Stimulated activated CD4-positive, alpha-beta T cell treated with anti-CD3 and anti-CD28 coated beads, TNF-alpha, amount 100 ng/mL, for 4 hours (primary cell): ENCODE results near the gene CCDC27.

Experiments
- DNase-seq, 3 experiments: peaks; one replicate each; pipeline ENCODE4 v3.0.0-alpha.2; 2020; ENCODE audit warnings: low read depth in 3 of 3

Gene CCDC27

DNA sequence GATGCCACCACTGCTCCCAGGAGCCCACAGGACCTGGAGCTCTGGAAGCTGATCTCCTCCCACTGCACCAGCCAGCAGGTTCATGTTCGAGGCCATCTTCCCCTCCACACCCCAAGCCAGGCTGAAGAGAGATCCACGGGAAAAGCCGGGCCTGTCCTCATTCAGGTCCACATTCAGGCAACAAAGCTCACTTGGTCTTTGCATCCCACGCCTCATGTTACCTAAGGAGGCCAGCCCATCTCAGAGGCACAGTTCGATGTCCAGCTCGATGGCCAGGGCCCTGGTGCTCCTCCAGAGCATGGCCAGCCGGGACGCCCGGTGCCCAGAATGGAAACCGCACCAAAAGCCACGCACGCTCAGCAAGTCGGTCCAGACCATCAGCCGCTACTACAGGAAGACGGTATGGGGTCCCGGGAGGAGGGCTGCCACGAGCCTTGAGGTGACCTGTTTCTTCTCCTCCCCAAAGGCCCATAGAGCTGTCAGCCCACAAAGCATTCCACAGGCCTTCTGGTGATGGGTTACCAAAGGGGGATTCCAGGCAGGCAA is at the start of gene CCDC27:
CCDC27 (plus strand) TSS at position 51 of the 546 bp plus-strand sequence; CDS start at position 83, 32 bp downstream.
- DNase-seq, result no peak

DNA sequence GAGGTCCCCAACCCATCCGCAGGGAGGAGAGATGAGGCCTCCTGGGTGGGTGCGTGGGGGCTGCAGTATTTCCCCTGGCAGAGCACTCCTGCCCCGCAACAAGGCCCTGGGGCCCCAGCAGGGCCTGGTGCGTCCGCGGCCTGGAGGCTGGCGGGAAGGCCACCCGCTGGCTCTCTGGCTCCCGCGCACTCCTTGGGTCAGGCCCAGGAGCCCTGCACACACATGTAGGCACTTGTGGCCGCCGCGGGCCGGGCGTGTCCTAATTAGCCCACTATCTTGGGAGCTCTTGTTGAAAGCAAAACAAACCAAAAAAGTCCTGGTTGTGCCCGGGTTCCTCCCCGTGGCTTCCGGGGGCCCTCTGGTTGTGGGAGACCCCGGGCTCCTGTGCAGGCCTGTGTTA is 49.7 kb upstream of the CCDC27 start:
- no peak for DNase-seq

DNA sequence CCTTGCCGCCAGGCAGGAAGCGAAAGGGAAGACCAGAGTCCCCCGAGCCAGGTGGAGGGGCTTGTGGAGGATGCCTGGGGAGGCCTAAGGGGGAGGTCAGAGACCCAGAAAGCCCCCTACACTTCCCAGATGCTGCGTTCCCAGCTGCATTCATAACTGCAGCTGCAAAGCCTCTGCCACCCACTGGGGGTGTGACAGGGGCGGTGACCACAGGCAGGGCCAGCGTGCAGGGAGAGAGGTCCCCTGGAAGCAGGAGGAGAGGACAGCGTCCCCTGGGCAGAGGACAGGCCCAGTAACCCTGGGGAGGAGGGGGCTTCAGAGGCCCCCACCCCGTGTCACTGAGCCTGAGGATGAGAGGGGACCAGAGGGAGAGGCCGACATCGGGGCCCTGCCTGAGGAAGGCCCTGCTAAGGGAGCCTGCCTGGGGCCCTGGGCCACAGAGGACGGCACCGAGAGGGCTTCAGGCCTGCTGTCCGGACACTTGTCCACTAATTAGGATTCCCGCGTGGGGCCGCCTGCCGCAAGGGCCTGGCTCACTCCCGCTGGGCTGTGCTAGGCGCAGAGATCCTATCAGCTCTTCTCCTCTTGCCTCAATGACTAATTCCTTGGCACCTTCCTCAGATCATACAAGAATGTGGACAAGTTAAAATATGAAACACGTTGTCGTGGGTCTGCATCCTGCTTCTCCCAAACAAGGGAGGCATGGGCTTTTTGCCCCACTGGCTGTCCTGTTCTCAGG is 49.1 kb upstream of the CCDC27 start:
- DNase-seq, result no peak

DNA sequence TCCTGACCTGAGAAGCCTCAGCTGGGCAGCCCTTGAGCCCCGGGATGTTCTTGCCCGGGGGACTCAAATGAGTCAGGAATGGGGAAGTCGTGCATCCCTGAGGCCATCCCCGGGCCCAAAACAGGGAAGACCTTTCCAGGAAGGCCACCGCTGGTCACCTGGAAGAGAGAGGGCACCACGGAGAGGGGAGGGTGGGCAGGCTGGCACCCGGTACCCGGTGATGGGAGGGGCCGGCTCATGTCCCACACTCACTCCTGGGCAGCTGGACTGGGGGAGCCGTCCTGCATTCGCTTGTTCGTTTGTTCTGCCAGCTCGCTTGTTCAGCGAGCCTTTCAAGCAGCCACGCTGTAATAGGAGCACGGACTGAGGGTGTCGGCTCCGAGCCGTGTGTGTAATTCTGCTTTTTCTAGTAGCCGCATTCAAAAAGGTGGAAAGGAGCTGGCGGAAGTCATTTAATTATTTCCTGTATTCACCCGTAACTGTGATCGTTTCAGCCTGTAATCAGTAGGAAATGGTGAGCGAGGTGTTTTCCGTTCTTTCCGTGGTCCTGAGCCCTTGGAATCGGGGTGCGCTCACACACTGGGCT is 48.4 kb upstream of the CCDC27 start:
- no peak for DNase-seq

DNA sequence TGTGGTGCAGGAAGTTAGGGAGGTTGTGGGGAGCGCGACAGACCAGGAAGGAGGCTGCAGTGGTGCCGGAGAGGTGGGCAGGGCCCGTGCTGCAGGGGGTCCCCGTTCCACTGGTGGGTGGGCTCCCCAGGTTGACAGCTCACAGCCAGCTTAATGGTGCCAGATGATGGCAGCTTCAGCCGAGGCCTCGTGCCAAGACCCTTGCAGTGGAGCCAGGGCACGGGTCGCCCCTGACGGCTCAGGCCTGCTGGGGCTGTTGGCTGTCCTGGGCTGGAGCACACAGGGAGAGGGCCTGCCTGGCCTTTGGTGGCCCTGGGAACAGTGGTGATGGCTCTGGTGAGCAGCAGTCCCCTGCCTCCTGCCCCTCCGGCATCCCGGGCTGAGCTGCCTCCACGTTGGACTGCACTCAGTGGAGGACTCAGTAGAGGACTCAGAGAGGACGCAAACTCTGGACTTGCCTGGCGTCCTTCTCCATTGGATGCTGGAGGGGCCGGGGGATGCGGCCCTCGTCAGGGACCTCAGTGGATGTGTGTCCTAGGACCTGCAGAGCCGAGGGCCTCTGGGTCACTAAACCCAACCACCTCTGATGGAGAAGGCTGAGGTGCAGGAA is 46.8 kb upstream of the CCDC27 start:
- no peak for DNase-seq

DNA sequence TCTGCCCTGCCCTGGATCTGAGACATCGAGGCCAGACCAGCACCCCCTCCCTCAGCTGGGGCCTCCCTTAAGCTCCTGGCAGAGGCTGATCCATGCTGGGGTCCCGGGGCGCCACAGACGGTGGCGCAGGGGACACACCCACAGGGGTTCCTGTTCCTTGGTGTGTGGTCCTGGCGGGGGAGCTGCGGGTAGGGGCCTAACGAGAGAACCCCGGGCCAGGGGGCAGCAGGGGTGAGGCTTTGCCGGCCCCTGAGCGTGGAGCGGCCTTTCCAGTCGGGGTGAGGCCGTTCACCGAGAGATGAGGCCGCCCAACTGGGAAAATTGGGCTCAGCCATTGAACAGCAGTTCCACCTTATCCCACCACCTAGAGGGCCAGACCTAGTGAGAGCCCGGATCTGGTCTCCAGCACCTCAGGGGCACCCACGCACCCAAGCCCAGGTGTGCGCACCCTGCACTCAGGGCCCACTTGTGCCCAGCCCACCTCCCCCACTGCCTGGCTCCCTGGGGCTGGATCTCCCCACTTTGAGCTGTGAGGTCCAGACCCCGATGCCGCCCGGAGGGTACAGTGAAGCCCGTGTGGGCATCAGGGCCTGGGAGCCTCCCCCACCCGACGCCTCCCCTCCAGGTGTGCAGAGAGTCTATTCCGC is 45.5 kb upstream of the CCDC27 start:
- no peak for DNase-seq

DNA sequence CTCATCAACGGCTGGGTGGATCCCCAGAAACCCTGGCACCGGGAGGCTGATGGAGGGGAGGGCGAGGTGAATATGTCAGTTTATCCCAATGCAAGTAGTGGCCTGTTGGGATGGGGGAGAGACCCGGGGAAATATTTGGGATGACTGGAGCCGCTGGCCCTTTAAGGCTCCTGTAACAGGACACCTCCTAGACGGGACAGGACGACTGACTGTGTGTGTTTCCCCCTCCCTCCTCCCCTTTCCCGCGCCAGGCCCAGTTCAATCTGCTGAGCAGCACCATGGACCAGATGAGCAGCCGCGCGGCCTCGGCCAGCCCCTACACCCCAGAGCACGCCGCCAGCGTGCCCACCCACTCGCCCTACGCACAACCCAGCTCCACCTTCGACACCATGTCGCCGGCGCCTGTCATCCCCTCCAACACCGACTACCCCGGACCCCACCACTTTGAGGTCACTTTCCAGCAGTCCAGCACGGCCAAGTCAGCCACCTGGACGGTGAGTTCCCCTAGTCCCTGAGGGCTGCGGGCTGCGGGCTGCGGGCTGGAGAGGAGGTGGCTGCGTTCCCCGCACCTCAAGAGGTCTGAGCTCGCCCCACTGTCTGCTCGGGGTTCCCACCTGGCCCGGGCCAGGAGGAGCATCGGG is 44.8 kb upstream of the CCDC27 start:
- DNase-seq, result no peak

DNA sequence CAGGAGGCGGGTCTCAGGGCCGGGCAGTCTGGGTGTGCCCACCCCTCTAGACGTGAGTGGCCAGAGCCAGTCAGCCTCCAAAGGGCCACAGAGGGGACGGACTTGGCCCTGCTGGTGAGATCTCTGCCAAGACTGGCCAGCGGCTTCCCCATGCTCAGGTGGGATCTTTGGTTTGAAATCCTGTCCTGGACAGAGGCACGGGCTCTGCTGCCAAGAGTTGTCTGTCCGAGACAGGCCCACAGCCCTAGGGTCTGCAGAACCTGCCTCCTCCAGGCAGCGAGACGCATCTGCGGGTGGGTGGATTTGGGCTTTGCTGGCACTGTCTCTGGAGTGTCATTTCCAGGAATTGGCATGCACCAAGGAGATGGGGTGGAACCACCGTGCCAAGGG is 44.3 kb upstream of the CCDC27 start:
- DNase-seq, result no peak

DNA sequence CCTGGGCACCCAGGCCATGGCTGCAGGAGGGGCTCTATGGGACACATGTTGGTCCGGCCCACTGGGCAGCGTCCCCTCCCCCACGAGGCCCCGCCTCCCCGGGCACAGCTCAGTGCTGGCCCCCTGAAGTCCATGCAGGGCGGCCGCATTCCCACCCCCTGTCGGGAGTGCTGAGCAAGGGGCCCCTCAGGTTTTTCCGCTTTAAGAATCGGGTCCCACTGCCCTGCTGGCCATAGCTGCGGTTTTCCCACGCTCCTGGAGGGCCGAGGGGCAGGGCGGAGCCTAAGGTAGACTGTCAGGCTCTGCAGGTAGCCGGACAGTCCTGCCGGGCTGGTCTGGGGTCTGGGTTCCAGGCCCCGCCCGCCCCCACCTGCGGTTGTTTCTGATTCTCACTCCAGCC is 43.5 kb upstream of the CCDC27 start:
- no peak for DNase-seq

DNA sequence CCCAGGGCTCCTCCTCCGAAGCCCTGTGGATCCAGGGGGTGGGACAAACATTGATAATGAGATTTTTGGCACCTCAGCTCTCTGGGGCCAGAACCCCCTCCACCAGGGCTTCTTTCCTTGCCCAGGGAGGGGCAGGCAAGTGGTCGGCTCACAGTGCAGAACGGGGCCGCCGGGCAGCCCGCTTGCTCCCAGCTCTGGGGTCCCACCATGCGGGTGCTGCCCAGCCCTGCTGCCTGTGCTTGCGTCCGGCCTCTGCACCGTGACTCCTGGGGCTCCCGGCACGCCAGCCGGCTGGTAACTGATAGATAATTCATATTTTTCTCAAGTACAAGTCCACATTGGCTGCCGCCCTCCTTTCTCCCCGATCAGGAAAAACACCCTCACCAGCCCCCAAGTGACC is 42.0 kb upstream of the CCDC27 start:
- no peak for DNase-seq

DNA sequence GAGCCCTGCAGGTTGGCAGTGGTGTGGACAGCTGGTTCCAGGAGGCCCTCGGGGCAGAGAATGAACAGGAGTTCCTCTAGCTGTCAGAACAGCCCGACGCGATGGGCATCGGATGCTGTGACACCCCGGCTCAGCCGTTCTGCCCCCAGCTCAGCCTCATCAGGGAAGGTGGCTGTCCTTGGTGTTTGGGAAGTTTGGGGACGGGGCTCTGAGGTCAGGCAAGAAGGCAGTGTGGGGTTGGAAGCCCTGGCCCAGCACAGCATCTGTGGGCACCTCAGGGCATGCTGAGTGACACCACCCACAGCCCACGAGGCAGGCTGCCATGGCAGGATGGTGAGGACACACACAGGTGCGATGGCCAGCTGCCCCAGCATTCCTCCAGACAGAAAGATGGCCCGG is 40.9 kb upstream of the CCDC27 start:
- DNase-seq, result no peak

DNA sequence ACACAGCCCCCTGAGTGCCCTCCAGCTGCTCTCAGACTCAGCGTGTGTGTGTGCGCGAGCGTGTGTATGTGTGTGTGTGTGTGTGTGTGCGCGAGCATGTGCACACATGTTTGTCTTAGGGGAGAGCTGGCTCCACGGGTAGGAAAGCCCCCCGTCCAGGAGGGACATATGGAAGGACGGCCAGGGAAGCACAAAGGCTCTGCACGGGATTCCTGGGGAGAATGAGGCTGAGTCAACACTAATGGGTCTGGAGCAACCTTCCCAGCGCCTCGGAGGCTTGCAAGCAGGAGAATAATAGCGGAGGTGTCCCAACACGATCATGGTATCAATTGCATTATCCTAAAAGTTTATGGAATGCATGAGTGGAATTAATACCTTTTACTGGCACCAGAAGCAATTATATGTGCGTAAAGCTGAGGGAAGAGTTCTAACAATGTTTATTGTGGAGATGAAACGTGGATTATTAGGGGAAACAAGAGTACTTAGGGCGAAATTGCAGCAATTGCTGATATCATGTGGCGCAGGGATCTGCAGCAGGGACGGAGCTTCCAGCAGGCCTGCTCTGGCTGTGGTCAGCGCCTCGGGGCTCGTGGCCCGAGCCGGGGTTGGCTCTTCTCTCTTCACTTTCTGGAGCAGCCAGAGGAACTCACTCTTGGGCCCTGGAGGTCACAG is 40.3 kb upstream of the CCDC27 start:
- DNase-seq, result no peak

DNA sequence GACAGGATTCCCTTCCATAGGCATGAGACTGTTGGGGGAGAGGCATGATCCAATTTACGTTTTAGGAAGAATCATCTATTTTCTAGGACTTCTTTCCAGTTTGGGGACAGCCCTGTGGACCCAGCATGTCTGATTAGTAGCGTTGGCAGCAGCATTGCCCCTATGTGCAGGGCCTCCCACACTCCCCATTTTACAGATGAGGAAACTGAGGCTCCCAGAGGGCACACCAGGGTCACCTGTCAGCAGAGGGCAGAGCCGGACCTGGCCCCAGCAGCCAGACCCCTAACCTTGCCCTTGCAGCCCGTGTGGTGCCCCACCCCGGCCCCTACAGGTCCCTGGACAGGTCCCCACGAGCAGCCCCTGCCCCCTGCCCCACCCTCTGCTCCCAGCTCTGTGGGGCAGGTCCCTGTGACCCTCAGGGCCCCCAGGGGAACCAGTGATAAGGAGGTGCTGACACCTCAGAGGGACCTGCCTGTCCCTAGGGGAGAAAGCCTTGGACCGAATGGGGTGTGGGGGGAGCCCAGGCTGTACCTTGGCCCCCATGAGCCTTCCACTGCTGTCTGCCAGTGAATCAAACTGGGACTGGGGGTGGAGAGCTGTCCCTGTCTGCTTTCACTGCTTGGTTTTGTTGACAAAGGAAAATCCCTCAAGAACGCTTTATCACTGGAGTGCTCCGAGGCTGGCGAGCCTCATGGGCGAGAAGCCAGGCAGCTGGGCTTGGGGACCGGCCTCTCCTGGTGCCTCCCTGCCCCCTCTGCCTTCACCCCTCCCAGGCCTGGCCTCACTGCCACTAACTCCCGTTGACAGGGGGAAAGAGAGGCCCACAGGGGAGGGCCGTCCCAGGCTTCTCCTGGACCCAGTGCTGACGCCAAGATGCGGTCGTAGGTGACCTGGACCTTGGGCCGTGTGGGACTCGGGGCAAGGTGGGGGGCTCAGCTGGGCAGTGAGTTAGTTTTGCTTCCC is 39.4 kb upstream of the CCDC27 start:
- no peak for DNase-seq

DNA sequence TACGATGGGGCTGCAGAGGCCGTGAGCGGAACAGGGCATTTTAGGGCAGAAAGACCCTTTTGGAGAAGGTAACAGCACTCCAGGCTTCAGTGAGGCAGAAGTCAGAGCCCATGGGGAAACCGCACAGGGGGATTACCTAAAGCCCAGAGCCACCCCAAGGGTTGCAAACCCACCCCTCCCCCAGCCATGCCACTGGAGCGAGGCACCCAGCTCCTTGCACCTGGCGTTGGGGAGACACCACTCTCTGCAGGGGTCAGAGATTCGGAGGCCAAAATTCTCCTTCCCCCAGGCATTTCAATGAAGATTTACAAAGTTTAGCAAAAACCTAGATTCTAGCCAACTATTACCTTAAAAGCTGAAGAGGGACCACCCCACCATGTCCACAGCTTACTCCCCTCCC is 38.4 kb upstream of the CCDC27 start:
- DNase-seq, result no peak

DNA sequence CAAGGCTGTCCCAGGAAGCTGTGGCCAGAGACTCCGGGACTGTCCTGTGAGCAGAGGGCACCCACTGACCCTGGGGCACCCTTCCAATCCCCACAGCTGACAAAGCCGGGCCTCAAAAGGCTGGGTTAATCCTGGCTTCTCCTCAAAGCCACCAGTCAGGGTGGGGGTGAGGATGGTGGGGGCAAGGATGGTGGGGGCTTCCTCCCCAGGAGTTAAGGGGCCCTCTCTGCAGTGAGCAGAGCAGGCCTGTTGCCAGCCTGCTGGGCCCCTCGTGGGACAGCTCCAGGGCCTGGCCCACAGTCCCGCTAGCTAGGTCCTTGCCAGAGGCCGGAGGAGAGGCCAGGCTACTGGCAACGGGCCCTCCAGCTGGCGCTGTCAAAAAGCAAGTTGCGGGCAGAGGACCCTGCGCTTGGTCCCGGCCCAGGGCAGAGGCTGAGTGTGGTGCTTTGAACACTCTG is 37.9 kb upstream of the CCDC27 start:
- no peak for DNase-seq

DNA sequence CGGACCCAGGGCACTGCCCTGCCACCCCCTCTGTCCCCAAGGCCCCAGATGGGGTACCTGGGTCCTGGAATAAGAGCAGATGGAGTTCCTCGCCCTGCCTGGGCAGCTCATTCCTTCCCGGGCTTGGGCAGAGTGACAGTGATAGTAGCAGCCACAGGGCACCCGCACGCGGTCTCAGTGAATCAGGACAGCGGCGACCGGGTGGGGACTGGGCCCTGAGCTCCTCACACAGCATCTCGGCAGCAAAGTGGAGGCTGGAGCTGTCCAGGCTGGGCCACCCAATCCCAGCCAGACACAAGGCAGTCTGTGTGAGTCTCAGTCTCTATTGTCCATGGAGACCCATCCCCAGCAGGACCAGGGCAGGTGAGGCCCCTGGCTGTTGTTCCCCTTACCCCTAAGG is 37.4 kb upstream of the CCDC27 start:
- no peak for DNase-seq

DNA sequence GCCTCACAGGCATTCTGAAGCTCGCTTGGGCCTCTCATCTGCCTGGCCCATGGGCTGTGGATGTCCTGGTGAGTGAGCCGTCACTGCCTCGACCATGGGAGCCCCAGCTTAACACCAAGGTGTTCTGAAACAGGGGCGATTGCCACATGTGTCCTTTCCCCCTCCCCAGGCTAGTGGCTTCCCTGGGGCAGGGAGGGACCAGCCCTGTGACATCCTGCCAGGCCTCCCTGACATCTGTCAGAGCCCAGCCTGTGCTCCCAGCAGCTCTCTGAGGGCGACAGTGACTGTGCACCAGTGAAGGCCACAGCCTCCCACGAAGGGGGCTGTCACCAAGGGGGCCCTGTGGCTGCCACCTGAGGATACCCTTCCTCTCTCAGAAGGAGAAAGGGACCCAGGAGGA is 35.9 kb upstream of the CCDC27 start:
- no peak for DNase-seq

DNA sequence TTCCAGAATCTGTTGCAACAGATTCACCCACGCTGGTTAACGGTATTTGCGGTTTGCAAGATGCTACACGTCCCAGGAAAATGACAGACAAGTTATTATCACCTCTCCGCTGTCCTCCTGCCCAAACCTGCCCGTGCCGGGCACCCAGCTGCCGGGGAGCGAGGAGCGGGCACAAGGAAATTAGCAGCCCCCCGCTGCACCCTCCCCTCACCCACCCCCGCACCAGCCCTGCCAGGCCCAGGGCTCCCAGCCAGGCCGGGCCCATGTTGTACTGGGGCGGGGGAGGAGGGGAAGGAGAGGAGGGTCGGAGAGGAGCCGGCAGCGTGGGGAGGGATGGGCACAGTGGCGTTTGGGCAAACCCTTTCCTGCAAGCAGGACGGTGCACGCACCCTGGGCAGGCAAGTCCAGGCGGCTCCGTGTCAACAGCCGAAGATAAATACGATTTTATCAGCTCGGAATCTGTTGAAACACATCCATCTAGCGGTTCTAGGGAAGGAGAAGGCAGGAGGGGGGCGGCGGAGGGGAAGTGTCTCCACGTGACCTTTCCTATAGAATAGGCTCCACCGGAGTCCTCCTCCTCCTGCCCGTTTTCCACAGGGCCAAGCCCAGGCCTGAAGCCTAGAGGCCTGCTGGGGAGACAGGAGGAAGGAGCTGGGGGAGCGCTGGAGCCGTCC is 35.1 kb upstream of the CCDC27 start:
- no peak for DNase-seq

DNA sequence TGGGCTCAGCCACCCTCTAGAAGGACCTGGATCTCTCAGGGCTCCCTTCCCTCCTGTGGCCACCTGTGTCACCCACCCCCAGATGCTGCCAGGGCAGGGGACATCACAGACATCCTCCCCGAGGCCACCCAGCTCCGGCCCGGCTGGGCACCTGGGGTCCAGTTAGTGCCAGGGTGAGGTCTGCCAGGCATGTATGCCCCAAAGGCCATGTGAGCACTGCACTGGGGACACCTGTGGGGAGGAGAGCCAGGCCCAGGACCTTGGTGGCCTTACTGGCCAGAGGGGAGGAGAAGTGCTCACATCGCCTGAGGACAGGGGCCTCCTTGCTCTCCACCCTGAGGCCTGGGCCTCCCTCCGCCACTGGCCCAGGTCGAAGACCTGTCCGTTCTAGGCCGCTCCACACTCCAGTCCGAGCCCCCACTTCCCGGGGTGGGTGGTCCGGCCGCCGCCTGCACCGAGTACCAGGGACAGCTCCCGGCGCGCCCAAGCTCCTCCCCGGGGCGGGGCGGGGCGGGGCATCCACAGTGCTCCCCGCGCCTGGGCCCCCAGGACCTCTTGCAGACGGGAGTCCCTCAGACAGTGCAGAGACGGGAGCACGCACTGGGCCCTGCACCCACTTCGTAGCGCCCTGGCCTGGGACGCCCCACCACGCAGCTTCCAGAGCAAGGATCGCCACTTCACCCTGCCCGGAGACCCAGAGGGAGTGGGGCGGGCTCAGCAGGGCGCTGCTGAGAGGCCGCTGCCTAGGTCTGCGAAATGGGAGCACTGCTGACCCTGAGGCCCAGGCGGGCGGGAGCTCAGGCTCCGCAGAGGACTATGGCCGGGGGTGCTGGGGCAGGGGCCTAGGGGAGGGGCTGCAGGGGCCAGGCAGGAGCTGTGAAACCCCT is 34.3 kb upstream of the CCDC27 start:
- no peak for DNase-seq
